Measurements from ENCODE around the gene POLR3H. TPM values are rescaled to one million over a fixed set of nuclear protein-coding genes. Genes with fewer than 3 reads are reported as not detected.

The POLR3H gene
- total RNA-seq, 1 experiment from 2014 or later: 47.6 TPM

DNA sequence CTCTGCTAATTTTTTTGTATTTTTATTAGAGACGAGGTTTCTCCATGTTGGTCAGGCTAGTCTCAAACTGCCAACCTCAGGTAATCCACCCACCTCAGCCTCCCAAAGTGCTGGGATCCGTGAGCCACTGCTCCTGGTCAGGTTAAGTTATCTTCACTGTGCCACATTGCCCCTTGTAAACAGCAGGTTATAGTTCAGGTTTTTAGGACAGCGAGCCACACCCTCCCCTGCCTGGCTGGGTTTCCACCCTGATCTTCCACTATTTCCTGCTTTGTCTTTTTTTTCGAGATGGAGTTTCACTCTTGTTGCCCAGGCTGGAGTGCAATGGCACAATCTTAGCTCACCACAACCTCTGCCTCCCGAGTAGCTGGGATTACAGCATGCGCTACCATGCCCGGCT, 59.2 kb downstream of the POLR3H start:
- Histone ChIP-seq H3K27me3 (ENCODE audit: insufficient read depth, low read depth) (no peaks in the 10 kb centered on the region), H3K36me3 (ENCODE audit: low read depth) (no peaks in the 10 kb centered on the region), H3K9me2 (ENCODE audit: insufficient read depth) (no peaks in the 10 kb centered on the region), H3K9me3 (ENCODE audit: insufficient read depth, low read depth) (no peaks in the 10 kb centered on the region), H3K4me2 (no peak overlapping the region), H3K27ac (no peak overlapping the region), H2AFZ (no peak overlapping the region), H3K79me2 (ENCODE audit: low read depth) (peaks cover 95% of the 10 kb centered on the region), H4K20me1 (ENCODE audit: insufficient read depth) (peaks cover 96% of the 10 kb centered on the region), H3K4me1 (replicated peaks; ENCODE audit: insufficient read depth) (no peaks in the 10 kb centered on the region), H3F3A (ENCODE audit: insufficient read depth, low read depth) (peaks cover 4% of the 10 kb centered on the region; the same call in 1 of the 2 replicates), H3K4me3 (no peak overlapping the region)
- BruUV-seq (replicated peaks): no TSS peak
- DNase-seq: no peak
- ChIA-PET CTCF (no interaction called here), POLR2A (ENCODE audit: unreplicated experiment) (no interaction called here)
- intact Hi-C loops (cut with micrococcal nuclease; ENCODE audit: unreplicated experiment): no loop called here
- no peak for TF ChIP-seq EZH2 (IDR thresholded peaks at IDR 0.05; ENCODE audit: low read depth)
- TF ChIP-seq, protein P1, sequence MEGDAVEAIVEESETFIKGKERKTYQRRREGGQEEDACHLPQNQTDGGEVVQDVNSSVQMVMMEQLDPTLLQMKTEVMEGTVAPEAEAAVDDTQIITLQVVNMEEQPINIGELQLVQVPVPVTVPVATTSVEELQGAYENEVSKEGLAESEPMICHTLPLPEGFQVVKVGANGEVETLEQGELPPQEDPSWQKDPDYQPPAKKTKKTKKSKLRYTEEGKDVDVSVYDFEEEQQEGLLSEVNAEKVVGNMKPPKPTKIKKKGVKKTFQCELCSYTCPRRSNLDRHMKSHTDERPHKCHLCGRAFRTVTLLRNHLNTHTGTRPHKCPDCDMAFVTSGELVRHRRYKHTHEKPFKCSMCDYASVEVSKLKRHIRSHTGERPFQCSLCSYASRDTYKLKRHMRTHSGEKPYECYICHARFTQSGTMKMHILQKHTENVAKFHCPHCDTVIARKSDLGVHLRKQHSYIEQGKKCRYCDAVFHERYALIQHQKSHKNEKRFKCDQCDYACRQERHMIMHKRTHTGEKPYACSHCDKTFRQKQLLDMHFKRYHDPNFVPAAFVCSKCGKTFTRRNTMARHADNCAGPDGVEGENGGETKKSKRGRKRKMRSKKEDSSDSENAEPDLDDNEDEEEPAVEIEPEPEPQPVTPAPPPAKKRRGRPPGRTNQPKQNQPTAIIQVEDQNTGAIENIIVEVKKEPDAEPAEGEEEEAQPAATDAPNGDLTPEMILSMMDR (conservative IDR thresholded peaks at IDR 0.05): no peak

DNA sequence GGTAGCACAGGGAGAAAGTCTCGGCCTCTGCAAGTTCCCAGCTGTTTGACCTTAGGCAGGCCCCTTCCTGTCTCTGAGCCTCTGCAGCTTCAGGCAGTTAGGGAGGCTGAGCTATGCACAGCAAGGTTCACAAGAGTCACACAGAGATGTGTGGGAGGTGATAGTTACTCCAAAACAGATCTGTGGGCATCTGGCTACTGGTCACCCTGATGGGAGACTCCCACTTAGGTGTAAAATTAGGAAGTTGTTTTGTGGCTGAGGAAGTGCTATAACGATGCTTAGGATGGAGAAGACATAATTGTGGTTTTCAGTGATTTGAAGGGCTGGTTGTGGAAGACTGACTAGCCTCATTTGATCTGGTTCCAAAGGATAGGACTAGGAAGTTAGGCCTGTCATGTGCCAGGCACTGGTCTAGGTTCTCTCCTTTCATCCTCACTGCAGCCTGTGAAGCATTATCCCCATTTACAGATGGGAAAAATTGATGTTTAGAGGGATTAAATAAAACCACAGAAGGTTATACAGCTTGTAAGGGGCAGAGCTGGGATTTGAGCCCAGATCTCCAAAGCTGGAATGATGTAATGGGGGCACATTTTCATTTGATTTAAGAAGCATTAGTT, 61.8 kb downstream of the POLR3H start:
- H3K4me2 ChIP-seq: no peak overlapping the region
- no peaks in the 10 kb centered on the region; the same call in 1 of the 2 replicates for H3F3A ChIP-seq (ENCODE audit: insufficient read depth, low read depth)
- intact Hi-C loops (cut with micrococcal nuclease; ENCODE audit: unreplicated experiment): no loop called here
- no peaks in the 10 kb centered on the region for H3K36me3 ChIP-seq (ENCODE audit: low read depth)
- BruUV-seq (replicated peaks): no TSS peak
- peaks cover 95% of the 10 kb centered on the region for H3K79me2 ChIP-seq (ENCODE audit: low read depth)
- ChIA-PET CTCF (no interaction called here), POLR2A (ENCODE audit: unreplicated experiment) (no interaction called here)
- H3K27ac ChIP-seq: no peak overlapping the region
- H3K9me3 ChIP-seq (ENCODE audit: insufficient read depth, low read depth): no peaks in the 10 kb centered on the region
- TF ChIP-seq, protein P1 (conservative IDR thresholded peaks at IDR 0.05): no peak
- no peak for TF ChIP-seq EZH2 (IDR thresholded peaks at IDR 0.05; ENCODE audit: low read depth)
- no peaks in the 10 kb centered on the region for H3K4me1 ChIP-seq (replicated peaks; ENCODE audit: insufficient read depth)
- no peaks in the 10 kb centered on the region for H3K9me2 ChIP-seq (ENCODE audit: insufficient read depth)
- H2AFZ ChIP-seq: no peak overlapping the region
- H3K27me3 ChIP-seq (ENCODE audit: insufficient read depth, low read depth): no peaks in the 10 kb centered on the region
- H4K20me1 ChIP-seq (ENCODE audit: insufficient read depth): peaks cover 96% of the 10 kb centered on the region
- DNase-seq: no peak
- no peak overlapping the region for H3K4me3 ChIP-seq

DNA sequence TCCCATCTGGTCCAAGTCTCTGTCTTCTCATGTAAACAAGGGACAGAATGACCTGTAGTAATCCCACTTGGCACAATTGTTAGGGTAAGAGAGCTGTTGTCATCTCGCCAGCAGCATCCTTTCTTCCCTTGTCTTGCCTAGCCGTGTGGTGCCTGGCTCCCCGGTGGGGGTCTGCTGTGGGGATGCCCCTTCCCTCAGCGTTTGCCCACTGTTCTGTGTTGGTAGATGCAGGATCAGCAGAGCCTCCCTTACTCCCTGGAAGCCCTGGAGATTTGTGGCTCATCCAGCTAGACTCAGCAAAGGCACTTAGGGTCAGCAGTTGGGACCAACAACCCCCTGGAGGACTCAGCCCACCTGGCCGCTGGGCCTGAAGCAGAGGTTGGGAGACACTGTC, 62.3 kb downstream of the POLR3H start:
- TF ChIP-seq, protein P1 (conservative IDR thresholded peaks at IDR 0.05): no peak
- no peak for TF ChIP-seq EZH2 (IDR thresholded peaks at IDR 0.05; ENCODE audit: low read depth)
- ChIA-PET CTCF (interaction anchor here (0.6 kb wide), 1 partner anchor 22 kb away, joined by 3 read pairs; no protein-coding TSS in a partner anchor), POLR2A (ENCODE audit: unreplicated experiment) (no interaction called here)
- H3K4me2 ChIP-seq: no peak overlapping the region
- H3K9me3 ChIP-seq (ENCODE audit: insufficient read depth, low read depth): no peaks in the 10 kb centered on the region
- H3K27me3 ChIP-seq (ENCODE audit: insufficient read depth, low read depth): no peaks in the 10 kb centered on the region
- no TSS peak for BruUV-seq (replicated peaks)
- no peak overlapping the region for H3K4me3 ChIP-seq
- H4K20me1 ChIP-seq (ENCODE audit: insufficient read depth): peaks cover 96% of the 10 kb centered on the region
- H3K27ac ChIP-seq: no peak overlapping the region
- no peak for DNase-seq
- H3K4me1 ChIP-seq (replicated peaks; ENCODE audit: insufficient read depth): no peaks in the 10 kb centered on the region
- no peaks in the 10 kb centered on the region for H3K9me2 ChIP-seq (ENCODE audit: insufficient read depth)
- H2AFZ ChIP-seq: no peak overlapping the region
- H3K36me3 ChIP-seq (ENCODE audit: low read depth): no peaks in the 10 kb centered on the region
- peaks cover 94% of the 10 kb centered on the region for H3K79me2 ChIP-seq (ENCODE audit: low read depth)
- H3F3A ChIP-seq (ENCODE audit: insufficient read depth, low read depth): no peaks in the 10 kb centered on the region; the same call in 1 of the 2 replicates
- intact Hi-C loops (cut with micrococcal nuclease; ENCODE audit: unreplicated experiment): no loop called here

Measured in PC-9 (cell line).